ENCODE measurements around the gene BASP1.
"Not testable (repeated sequence)": the region's sequence is repeated elsewhere in the genome, so short reads cannot be mapped to it uniquely, and the experiment has no call there.

Gene BASP1

DNA sequence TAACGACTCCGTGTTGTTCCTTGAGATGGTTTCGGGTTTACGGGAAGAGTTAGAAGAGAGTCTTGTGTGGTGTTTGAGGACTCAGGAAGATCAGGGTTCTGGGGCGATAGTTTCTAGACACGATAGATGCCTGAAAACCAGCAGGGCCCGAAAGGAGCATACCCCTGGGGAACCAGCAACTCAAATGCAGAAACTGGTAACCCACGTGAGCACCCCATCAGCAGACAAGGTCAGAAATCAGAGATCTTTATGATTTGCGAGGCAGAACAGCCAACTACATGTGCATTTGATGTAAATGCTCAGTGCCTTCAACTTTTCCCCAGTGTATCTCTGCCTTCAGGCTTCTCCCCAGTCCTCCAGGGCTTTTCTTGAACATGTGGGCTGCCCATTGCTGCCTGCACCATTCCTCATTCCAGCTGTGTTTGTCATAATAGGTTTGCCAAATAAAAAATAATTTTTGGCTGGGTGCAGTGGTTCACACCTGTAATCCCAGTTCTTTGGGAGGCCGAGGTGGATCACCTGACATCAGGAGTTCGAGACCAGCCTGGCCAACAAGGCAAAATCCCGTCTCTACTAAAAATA is 75.1 kb downstream of the BASP1 start:
- no peak for DNase-seq

DNA sequence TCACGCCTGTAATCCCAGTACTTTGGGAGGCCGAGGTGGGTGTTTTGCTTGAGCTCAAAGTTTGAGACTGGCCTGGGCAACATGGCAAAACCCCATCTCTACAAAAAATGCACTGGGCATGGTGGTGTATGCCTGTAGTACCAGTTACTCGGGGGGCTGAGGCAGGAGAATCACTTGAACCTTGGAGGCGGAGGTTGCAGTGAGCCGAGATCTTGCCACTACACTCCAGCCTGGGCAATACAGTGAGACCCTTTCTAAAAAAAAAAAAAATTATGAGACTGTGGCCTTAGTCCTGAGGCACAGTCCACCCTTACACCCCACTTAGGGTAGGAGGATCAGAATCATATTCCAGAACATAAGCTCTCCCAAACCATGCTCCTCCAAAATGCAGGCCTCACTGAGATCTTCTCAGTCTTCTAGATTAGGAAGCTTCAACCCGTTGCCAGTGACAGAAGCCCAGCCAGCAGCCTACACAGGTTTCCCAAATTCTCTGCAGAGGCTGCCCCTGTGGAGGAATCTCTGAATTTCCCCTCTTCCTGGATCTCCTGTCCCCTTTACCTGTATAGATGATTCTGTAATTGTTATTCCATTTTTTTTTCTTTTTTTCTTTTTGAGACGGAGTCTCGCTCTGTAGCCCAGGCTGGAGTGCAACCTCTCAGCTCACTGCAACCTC is 77.3 kb downstream of the BASP1 start:
- no peak for DNase-seq

DNA sequence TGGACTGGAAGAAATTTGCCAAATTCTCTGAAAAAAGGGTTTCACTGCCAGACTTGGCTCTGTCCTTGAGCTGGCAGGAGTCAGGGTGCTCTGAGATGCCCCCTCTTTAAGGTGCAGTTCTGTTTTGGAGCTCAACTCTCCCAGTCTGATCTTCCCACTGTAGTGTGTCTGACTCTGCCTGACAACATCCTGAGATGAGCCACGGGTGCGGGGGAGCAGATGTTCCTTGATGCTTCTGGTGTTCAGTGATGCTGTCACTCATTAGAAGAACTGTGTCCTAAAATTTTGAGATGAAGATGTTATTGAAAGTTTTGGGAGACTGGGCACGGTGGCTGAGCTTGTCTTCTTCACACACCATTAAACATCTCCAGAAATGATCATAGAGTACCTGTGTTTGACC is 78.2 kb downstream of the BASP1 start:
- no peak for DNase-seq

DNA sequence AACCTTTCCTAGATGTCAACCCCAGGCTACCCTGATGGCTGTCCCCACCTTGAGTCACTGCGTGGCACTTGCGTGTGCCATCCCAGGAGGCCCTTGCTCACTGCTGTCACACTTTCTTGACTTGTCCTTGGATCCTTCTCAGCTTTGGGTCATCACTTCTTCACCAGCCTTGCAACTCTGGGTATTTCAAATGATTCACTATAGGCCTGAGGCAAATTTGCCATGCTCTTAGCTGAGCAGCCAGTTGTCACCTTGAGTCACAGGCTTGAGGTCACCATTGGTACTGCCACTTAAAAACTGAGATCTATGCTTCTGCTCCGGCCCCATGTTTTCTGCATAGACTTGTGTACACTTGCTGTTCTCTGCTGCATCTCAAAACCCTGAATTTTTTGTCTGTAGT is 84.7 kb downstream of the BASP1 start:
- DNase-seq: no peak

DNA sequence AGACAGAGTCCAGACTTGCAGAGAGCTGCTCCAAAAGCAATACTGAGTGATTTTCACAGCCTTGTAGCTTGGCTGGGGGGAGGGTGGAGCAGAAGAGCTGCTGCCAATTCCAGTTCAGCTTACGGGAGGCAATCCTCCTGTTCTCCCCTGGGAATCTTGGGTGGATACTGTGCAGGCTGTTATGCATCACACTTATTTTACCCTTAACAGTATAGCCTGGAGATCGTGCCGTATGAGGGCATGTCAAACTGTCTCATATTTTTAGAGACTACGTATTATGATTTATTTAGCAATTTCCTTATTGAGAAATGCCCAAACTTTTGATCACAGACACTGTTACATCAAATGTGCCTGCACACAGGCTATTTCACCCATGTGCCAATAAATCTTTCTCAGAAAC is 85.2 kb downstream of the BASP1 start:
- DNase-seq: no peak

DNA sequence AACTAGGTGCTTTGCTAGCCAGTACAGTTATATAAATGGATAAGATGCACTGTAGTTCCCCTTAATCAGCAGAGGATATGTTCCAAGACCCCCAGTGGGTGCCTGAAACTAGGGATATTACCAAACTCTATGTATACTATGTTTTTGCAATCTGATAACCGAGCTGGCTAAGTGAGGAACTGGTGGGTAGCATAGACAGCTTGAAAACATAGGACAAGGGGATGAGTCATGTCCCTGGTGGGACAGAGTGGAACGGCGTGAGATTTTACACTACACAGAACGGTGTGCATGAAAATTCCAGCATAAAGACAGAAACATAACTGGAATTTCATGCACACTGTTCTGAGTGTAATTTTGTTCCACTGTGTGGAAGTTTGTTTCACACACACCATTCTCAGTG is 86.9 kb downstream of the BASP1 start:
- no peak for DNase-seq

DNA sequence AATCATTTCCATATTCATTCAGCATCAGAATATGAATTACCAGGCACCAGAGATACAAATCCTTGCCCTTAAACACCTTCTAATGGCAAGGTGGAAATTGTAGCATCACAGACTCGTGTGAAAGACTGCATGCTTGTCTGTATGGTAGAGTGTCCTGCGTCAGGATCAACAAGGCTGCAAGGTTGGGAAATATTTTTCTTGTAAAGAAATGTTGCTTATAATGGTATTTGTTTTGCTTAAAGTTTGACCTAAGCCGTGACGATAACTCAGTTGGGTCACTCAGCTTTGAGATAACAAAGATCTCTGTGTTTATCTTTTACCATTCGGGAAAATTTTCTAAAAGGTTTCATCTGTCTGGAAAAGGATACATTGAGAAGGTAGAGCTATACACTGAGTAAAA is 87.6 kb downstream of the BASP1 start:
- DNase-seq: no peak

DNA sequence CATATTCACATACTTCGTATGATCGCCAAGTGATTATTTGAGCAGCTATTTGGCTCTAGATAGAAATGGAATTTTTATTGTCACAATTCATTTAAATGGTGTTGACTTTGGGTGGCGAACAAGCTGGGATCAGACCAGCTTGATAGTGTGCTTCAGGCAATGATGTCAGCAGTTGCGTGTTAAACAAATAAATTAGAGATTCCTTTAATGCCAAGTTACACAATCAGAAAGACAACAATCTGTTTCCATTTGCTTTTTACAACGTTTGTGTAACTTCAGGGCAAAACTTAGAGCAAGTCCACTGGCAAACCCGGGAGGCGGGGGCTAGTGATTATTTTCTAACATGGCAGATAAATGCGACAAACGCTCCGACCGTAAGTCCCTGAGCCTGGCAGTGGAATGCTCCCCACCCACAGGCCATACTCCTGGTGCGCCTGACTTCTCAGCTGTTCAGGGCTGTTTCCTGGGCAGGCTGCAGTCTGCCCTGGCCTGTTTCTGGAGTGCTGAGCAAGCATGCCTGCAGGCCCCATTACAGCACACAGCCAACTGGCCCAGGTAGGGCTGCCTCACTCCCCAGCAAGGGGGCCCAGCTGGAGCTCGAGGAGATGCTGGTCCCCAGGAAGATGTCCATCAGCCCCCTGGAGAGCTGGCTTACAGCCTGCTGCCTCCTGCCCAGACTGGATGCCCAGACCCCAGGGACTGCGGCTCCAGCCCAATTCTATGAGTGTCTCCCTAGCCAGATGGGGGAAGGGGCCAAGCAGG is 88.7 kb downstream of the BASP1 start:
- DNase-seq: no peak

DNA sequence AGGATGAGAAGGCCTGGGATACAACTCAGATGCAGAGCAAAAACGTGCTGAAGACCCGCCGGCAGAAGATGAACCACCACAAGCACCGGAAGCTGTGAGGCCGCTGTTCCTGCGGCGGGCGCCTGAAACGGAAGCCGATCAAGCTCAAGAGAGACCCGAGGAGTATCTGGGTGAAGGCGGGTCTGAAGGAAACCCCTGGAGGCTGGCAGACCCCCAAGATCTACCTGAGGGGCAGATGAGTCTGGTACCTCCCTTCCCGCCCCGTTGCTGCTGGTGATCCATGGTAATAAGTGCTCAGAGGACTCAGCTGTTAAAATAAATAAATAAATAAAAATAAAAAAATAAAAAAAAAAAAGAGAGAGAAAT is 89.3 kb downstream of the BASP1 start:
- DNase-seq: no peak

DNA sequence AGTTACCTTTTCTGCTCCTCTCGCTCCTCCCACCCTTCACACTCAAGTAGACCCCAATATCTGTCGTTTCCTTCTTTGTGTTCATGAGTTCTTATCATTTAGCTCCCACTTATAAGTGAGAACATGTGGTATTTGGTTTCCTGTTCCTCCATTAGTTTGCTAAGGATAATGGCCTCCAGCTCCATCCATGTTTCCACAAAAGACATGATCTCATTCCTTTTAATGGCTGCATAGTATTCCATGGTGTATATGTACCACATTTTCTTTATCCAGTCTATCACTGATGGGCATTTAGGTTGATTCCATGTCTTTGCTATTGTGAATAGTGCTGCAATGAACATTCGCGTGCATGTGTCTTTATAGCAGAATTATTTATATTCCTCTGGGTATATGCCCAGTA is 90.0 kb downstream of the BASP1 start:
- DNase-seq: not testable (repeated sequence)

DNA sequence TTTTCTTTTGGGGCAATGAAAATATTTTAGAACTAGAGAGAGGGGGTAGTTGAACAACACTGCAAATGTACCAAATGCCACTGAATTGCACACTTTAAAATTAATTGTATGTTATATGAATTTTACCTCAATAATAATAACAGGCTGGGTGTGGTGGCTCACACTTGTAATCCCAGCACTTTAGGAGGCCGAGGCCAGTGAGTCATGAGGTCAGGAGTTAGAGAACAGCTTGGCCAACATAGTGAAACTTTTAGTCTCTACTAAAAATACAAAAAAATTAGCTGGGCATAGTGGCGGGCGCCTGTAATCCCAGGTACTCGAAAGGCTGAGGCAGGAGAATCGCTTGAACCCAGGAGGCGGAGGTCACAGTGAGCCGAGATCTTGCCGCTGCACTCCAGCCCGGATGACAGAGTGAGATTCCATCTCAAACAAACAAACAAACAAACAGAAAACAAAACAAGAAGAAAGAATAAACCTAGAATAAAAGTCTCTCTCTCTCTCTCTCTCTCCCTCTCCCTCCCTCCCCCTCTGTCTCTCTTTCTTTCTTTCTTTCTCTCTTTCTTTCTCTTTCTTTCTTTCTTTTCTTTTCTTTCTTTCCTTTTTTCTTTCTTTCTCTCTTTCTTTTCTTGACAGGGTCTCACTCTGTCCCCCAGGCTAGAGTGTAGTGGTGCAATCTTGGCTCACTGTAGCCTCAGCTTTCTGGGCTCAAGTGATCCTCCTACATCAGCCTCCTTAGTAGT is 91.1 kb downstream of the BASP1 start:
- no peak for DNase-seq

DNA sequence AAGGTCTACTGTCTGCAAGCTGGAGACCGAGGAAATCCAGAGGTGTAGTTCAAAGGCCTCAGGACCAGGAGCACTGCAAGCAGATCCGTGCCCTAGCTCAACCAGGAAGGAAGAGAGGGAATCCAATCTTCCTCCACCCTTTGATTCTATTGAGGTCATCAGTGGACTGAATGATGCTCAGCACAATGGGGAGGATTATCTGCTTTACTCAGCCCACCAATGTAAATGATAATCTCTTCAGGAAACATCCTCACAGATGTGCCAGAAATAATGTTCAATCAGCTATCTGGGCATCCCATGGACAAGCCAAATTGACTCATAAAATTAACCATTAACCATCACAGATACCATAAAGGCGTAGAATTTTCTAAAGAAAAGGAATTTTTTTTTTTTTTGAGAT is 92.0 kb downstream of the BASP1 start:
- DNase-seq: no peak

DNA sequence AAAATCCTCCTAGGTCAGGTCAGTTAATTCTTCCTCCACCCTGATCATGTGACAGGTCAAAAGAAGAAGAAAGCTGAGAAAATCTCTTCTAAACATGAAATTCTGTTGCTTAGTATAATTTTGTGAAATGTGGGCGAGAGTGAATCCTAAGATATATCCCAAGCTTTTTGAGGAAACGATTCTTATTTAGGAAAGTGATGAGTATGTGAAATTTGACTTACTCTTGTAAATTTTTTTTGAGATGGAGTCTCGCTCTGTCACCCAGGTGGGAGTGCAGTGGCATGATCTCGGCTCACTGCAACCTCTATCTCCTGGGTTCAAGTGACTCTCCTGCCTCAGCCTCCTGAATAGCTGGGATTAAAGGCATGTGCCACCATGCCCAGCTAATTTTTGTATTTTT is 93.1 kb downstream of the BASP1 start:
- not testable (repeated sequence) for DNase-seq

DNA sequence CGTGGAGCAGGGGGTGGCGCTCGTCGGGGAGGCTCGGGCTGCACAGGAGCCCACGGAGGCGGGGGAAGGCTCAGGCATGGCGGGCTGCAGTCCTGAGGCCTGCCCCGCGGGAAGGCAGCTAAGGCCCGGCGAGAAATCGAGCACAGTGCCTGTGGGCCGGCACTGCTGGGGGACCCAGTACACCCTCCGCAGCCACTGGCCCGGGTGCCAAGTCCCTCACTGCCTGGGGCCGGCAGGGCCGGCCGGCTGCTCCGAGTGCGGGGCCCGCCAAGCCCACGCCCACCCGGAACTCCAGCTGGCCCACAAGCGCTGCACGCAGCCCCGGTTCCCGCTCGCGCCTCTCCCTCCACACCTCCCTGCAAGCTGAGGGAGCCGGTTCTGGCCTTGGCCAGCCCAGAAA is 94.4 kb downstream of the BASP1 start:
- not testable (repeated sequence) for DNase-seq

DNA sequence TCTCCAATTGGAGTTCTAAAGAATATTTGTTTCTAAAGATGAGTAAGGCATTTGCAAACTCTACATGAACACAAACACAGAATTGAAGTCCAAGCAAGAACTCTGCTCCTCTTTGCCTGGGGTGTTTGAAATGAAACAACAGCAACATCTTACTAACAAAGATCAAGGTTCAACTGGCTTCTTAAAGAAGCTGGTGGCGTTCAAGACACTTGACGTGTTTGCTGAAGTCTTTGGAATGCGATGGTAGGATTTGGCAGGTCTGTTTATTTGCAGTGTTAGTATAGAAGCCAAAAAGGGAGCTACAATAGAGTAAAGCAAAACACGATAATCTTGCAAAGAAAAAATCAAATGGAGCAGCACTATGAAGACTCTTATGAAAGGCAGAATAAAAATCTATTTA is 94.9 kb downstream of the BASP1 start:
- no peak for DNase-seq

DNA sequence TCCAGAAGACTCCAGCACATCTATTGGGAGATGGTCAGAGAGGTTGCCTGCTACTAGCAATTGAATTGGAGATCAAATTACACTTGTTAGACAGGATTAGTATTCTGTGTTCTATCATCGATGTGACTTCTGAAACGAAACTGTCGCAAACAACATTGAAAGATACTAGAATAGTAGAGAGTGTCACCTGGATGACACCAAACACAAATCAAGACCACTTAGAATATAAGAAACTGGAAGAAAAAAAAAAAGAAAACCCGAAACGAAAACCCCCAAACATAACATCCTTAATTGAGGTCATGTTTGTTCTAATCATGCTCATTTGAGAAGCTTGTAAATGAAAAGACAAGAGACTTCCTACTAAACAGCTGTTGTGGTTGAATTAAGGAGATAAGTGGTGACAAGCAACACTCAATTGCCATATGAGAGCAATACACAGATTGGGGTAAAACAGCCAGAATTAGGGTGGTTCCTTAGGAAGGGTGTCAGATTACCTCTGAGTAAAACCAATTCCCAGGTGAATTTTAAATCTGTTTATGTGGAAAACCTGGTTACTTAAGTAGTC is 97.6 kb downstream of the BASP1 start:
- DNase-seq: no peak

DNA sequence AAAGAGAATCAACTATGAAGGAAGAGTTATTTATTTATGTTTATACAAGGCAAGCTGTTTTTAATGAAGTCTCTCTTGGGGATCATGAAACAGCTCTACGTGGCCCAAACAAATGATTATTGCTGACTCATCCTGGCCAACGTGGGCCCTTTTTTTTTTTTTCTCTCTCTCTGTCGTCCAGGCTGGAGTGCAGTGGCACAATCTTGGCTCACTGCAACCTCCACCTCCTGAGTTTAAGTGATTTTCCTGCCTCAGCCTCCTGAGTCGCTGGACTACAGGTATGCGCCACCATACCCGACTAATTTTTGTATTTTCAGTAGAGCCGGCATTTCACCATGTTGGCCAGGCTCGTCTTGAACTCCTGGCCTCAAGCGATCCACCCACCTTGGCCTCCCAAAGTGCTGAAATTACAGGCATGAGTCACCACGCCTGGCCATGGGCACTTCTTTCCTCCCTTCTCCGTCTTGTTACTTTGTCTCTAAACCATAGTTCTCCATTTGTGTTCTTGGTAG is 98.3 kb downstream of the BASP1 start:
- DNase-seq: no peak

DNA sequence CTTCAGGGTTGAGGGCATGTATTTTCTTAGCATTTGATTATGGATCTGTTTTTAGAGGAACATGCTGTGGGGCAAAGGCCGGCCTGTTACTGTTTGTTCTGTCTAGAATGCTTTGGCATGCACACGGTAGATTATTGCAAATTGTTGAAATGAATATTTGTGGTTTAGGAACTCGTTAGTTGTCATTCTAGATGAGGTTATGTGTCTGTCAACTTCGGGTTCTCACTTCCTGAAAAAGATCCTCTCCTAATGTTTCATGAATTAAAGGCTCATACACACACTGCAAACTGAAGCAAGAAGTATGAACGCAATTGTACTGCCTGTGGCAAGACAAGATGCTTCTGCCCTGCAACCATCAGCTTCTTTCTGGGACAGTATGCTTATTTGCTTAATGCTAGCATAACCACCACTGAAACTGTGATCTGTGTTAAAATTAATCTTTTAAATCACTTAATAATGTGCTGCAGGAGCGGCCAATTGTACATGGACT is 99.6 kb downstream of the BASP1 start:
- no peak for DNase-seq

DNA sequence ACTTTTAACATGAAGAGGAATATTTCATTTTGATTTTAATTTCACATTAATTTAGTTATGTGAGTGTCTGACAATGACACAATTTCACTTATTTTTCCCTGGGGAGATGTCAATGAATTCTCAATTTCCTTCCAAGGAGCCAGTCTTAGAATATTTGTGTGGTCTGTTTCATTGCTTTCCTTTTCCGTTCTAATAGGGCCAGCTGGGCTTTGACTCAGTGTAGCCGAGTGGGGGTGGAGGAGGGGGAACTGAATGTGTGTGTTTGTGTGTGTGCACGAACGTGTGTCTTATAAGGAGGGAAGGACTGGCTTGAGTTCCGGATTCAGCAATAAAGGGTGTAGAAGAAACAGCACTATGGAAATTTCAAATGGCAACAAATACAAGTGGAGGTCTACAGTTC is 100.0 kb downstream of the BASP1 start:
- no peak for DNase-seq

DNA sequence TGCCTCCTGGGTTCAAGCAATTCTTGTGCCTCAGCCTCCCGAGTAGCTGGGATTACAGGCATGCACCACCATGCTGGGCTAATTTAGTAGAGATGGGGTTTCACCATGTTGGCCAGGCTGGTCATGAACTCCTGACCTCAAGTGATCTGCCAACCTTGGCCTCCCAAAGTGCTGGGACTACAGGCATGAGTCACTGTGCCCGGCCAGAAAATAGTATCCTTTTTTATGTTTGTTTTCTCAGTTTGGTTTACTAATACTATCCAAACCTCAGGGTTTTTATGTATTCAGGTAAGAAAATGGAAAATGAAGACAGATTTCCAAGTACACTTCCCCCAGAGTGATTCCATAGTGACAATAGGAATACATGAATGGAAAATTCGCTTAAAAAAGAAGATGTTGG is 101.7 kb downstream of the BASP1 start:
- not testable (repeated sequence) for DNase-seq

DNA sequence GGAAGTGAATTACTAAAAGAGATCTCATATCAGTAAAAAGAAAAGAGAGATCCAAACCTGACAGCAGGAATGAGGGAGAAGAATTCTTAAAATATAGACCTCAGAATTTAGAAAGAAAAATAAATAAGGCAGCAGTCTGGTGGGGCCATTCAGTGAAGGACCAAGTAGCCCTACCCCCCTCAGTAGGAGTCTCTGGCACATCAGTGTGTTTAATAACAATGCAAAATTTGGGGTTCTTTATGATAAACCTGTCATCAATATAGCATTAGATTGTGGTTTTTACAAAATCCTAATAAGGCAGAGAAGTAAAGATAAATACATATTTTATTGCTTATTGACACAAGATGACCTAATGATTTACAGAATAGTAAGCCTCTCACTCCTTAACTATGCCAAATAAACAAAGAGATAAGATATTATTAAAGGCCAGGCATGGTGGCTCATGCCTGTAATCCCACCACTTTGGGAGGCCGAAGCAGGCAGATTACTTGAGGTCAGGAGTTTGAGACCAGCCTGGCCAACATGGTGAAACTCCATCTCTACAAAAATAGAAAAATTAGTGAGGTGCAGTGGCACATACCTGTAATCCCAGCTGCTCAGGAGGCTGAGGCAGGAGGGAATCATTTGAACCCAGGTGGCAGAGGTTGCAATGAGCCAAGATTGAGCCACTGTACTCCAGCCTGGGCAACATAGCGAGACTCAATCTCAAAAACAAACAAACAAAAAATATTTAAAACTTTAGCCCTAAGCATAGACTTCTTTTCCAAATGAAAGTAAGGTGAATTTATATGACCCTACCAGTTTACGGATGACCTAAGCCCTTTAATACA is 108.6 kb downstream of the BASP1 start:
- no peak for DNase-seq

Measured in midbrain (tissue), 1 donor.